ENCODE measurements around the gene C2CD4A. TPM values are rescaled to one million over a fixed set of nuclear protein-coding genes. Genes with fewer than 3 reads are reported as not detected.

C2CD4A gene
- total RNA-seq, 4 donors from 2014 or later: 0.12 to 0.40 (median 0.31) TPM; not detected in 1

DNA sequence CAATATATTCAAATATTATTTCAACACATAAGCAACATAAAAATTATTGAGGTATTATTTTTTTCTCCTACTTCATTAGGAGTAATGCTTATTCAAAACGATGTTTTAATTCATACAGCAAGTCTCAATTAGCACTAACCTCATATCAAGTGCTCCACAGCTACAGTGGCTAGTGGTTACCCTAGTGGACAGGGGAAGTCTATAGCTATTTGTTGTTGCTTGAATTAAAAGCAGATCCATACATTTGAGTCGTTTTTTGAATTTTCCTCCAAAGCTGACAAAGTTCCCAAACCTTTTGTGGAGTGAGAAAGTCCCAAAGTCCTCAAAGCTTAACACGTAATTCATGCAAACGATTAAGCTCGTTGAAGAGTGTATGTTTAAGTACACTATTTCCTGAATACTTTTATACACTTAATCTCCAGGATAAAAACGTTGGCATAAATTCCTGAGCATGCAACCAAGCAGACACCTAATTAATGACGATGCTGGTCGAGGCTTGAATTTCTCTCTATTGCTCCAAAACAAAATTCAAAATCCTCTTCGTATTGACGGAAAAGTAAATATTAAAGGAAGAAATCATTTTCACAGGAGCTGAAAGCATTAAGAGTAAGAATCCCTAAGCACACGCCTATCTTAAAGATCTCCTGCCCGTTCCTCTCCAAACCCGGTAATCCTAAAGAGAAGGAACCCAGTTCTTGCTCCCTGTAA, 7.5 kb upstream of the C2CD4A start:
- Histone ChIP-seq H3K9me3 (no peaks in the 10 kb centered on the region), H3K27me3 (no peaks in the 10 kb centered on the region), H3K27ac (peak overlapping the region; percentile 72 to 96 (median 92)), H3K4me1 (peaks cover 0 to 33% (median 2%) of the 10 kb centered on the region in 3 donors), H3K36me3 (no peaks in the 10 kb centered on the region), H3K4me3 (peak overlapping the region; percentile 87 to 91)
- WGBS, 2 donors (ENCODE audit: low coverage in 1 of 2): 6% methylated on average over 10 to 13 of the region's 13 CpGs
- TF ChIP-seq, protein P1, sequence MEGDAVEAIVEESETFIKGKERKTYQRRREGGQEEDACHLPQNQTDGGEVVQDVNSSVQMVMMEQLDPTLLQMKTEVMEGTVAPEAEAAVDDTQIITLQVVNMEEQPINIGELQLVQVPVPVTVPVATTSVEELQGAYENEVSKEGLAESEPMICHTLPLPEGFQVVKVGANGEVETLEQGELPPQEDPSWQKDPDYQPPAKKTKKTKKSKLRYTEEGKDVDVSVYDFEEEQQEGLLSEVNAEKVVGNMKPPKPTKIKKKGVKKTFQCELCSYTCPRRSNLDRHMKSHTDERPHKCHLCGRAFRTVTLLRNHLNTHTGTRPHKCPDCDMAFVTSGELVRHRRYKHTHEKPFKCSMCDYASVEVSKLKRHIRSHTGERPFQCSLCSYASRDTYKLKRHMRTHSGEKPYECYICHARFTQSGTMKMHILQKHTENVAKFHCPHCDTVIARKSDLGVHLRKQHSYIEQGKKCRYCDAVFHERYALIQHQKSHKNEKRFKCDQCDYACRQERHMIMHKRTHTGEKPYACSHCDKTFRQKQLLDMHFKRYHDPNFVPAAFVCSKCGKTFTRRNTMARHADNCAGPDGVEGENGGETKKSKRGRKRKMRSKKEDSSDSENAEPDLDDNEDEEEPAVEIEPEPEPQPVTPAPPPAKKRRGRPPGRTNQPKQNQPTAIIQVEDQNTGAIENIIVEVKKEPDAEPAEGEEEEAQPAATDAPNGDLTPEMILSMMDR (IDR thresholded peaks at IDR 0.05): no peak
- TF ChIP-seq EP300 (IDR thresholded peaks at IDR 0.05) (no peak), POLR2AphosphoS5 (IDR thresholded peaks at IDR 0.05) (no peak), POLR2A (IDR thresholded peaks at IDR 0.05) (no peak)
- ATAC-seq: no peak

DNA sequence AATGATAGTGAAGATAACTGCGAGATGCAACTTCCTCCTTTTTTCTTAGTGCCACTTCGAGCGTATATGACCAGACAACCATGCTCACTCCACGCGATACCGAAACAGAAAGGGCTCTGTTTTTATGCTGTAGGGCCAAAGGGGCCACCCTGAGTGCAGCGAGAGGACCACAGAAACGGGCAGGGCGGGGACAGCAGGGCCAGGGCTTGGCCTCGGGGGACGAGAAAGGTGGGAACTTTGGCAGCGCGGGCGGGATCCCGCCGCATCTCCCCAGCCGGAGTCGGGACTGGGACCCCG, 7.0 kb upstream of the C2CD4A start:
- peaks cover 4% of the 10 kb centered on the region for H3K27me3 ChIP-seq
- peak; percentile 33 for ATAC-seq
- no peaks in the 10 kb centered on the region for H3K9me3 ChIP-seq
- H3K4me3 ChIP-seq: peak overlapping the region; percentile 87 to 91
- H3K27ac ChIP-seq: peak overlapping the region; percentile 72 to 96 (median 92)
- TF ChIP-seq POLR2AphosphoS5 (IDR thresholded peaks at IDR 0.05) (no peak), POLR2A (IDR thresholded peaks at IDR 0.05) (no peak), EP300 (IDR thresholded peaks at IDR 0.05) (no peak)
- TF ChIP-seq, protein P1 (IDR thresholded peaks at IDR 0.05): no peak
- peaks cover 0 to 33% (median 2%) of the 10 kb centered on the region in 3 donors for H3K4me1 ChIP-seq
- H3K36me3 ChIP-seq: no peaks in the 10 kb centered on the region
- 0% methylated on average over 3 to 5 of the region's 19 CpGs for WGBS, 2 donors (ENCODE audit: low coverage in 1 of 2)

GRCh38 chr15:62060113-62060895, 6.5 kb upstream of the C2CD4A start, which contains the start of gene VPS13C:
TSS of gene VPS13C (minus strand) at chr15:62060447. CDS start at chr15:62060374, 73 bp downstream.
- H3K36me3 ChIP-seq: no peaks in the 10 kb centered on the region
- 0% methylated on average over 5 to 10 of the region's 73 CpGs for WGBS, 2 donors (ENCODE audit: low coverage in 1 of 2)
- peak; percentile 100 for ATAC-seq
- peak within 1 kb of the TSS; percentile 72 to 96 (median 92) for H3K27ac ChIP-seq
- H3K9me3 ChIP-seq: no peaks in the 10 kb centered on the region
- H3K27me3 ChIP-seq: peaks cover 9% of the 10 kb centered on the region
- peak within 1 kb of the TSS; percentile 87 to 91 for H3K4me3 ChIP-seq
- H3K4me1 ChIP-seq: peaks cover 0 to 32% (median 2%) of the 10 kb centered on the region in 3 donors
- no peak for TF ChIP-seq EP300 (IDR thresholded peaks at IDR 0.05)
- TF ChIP-seq POLR2AphosphoS5 (IDR thresholded peaks at IDR 0.05): peak; percentile 80
- TF ChIP-seq, protein P1 (IDR thresholded peaks at IDR 0.05): peak; percentile 46 to 87 (median 86)
- peak; percentile 70 to 84 for TF ChIP-seq POLR2A (IDR thresholded peaks at IDR 0.05)

DNA sequence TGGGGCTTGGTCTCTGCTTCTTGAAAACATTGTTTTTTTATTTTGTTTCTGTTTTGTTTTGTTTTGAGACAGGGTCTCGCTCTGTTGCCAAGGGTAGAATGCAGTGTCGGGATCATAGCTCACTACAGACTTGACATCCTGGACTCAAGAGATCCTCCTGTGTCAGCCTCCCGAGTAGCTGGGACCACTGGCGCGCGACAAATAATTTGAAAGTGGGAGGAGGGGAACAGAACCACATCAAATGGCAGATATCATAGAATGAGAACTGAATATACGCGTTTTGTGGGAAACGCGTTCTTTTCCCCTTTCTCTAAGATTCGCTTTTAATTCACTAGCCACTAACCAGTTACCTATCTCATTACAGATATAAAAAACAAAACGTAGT, 5.9 kb upstream of the C2CD4A start:
- peaks cover 0 to 26% (median 2%) of the 10 kb centered on the region in 3 donors for H3K4me1 ChIP-seq
- TF ChIP-seq POLR2A (IDR thresholded peaks at IDR 0.05) (no peak), POLR2AphosphoS5 (IDR thresholded peaks at IDR 0.05) (no peak), EP300 (IDR thresholded peaks at IDR 0.05) (no peak)
- TF ChIP-seq, protein P1 (IDR thresholded peaks at IDR 0.05): no peak
- H3K36me3 ChIP-seq: no peaks in the 10 kb centered on the region
- peak overlapping the region; percentile 12 to 96 (median 92) for H3K27ac ChIP-seq
- H3K27me3 ChIP-seq: peaks cover 15% of the 10 kb centered on the region
- 10 to 20% methylated on average over 8 to 11 of the region's 12 CpGs for WGBS, 2 donors (ENCODE audit: low coverage in 1 of 2)
- peak overlapping the region; percentile 87 to 91 for H3K4me3 ChIP-seq
- H3K9me3 ChIP-seq: no peaks in the 10 kb centered on the region
- ATAC-seq: no peak

Data from gastroesophageal sphincter (tissue), 4 donors.